ENCODE data around the gene TMEM52. TPM values are rescaled to one million over a fixed set of nuclear protein-coding genes. Genes with fewer than 3 reads are reported as not detected.

The TMEM52 gene
- total RNA-seq, 3 donors from 2014 or later (not counting 1 experiment from before 2014, with no cell fraction given): 0.41 TPM; not detected in 2

- no peak overlapping the region for H3K27ac ChIP-seq (ENCODE audit: low read length)
- 96% methylated on average over 16 of the region's 16 CpGs for WGBS (ENCODE audit: insufficient coverage)
- intact Hi-C loops (cut with micrococcal nuclease): no loop called here
- H3K36me3 ChIP-seq (ENCODE audit: control insufficient read depth, insufficient read depth, low read length): no peaks in the 10 kb centered on the region
- Mint-ChIP-seq H3K4me1 (peaks cover 0 to 7% of the 10 kb centered on the region in 2 donors), H3K27me3 (ENCODE audit: low read depth in 2 of 2) (no peaks in the 10 kb centered on the region), H3K36me3 (no peaks in the 10 kb centered on the region), H3K9me3 (no peaks in the 10 kb centered on the region), H3K27ac (no peak overlapping the region), H3K4me3 (no peak overlapping the region)
- no peak for TF ChIP-seq CTCF (IDR thresholded peaks at IDR 0.05)
- peaks cover 22% of the 10 kb centered on the region for H3K4me1 ChIP-seq (ENCODE audit: control insufficient read depth, insufficient read depth, low read length)
- H3K9me3 ChIP-seq (ENCODE audit: control insufficient read depth, insufficient read depth, low read length): no peaks in the 10 kb centered on the region
- ATAC-seq: no peak
- H3K4me3 ChIP-seq (ENCODE audit: low read length): no peak overlapping the region
- no peak for DNase-seq
- no peaks in the 10 kb centered on the region for H3K27me3 ChIP-seq (ENCODE audit: control insufficient read depth, insufficient read depth, low read length)
Measured at GRCh38 chr1:1921901-1922701, 3.0 kb upstream of the TMEM52 start.

DNA sequence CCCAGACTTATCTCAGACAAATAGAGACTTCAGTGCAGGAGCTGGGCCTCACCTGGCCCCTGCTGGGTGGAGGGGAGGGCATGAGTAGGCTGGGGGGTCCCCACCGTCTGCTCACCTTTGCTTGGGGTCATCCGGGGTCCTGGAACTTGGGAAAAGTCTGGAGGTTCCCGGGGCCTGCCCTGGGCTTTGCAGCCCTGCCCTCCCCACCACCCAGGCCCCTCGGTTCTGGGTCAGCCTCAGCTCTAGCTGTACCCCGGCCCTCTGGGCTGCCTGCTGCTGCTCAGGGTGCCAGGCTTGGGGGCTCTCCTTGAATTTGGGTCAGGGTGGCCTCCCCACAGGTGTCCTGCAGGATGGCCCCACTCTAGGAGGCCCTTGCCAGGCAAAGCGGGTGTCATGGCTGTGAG lies 2.4 kb upstream of the TMEM52 start:
- H3K36me3 Mint-ChIP-seq: no peaks in the 10 kb centered on the region
- H3K27ac Mint-ChIP-seq: no peak overlapping the region
- DNase-seq (no peak), ATAC-seq (no peak)
- Histone ChIP-seq H3K27ac (ENCODE audit: low read length) (no peak overlapping the region), H3K4me3 (ENCODE audit: low read length) (no peak overlapping the region), H3K27me3 (ENCODE audit: control insufficient read depth, insufficient read depth, low read length) (no peaks in the 10 kb centered on the region), H3K36me3 (ENCODE audit: control insufficient read depth, insufficient read depth, low read length) (no peaks in the 10 kb centered on the region), H3K9me3 (ENCODE audit: control insufficient read depth, insufficient read depth, low read length) (no peaks in the 10 kb centered on the region), H3K4me1 (ENCODE audit: control insufficient read depth, insufficient read depth, low read length) (peaks cover 22% of the 10 kb centered on the region)
- no peaks in the 10 kb centered on the region for H3K9me3 Mint-ChIP-seq
- no peak overlapping the region for H3K4me3 Mint-ChIP-seq
- 92% methylated on average over 6 of the region's 6 CpGs for WGBS (ENCODE audit: insufficient coverage)
- peaks cover 0 to 7% of the 10 kb centered on the region in 2 donors for H3K4me1 Mint-ChIP-seq
- no peak for TF ChIP-seq CTCF (IDR thresholded peaks at IDR 0.05)
- H3K27me3 Mint-ChIP-seq (ENCODE audit: low read depth in 2 of 2): no peaks in the 10 kb centered on the region
- intact Hi-C loops (cut with micrococcal nuclease): no loop called here

- H3K27ac ChIP-seq (ENCODE audit: low read length): no peak overlapping the region
- Mint-ChIP-seq H3K27ac (peak overlapping the region in 1 of 2 donors; percentile 44), H3K4me3 (peak overlapping the region; percentile 13), H3K4me1 (peaks cover 0 to 7% of the 10 kb centered on the region in 2 donors), H3K36me3 (no peaks in the 10 kb centered on the region), H3K9me3 (no peaks in the 10 kb centered on the region), H3K27me3 (ENCODE audit: low read depth in 2 of 2) (no peaks in the 10 kb centered on the region)
- H3K36me3 ChIP-seq (ENCODE audit: control insufficient read depth, insufficient read depth, low read length): no peaks in the 10 kb centered on the region
- DNase-seq (no peak), ATAC-seq (no peak)
- intact Hi-C loops (cut with micrococcal nuclease): no loop called here
- peaks cover 22% of the 10 kb centered on the region for H3K4me1 ChIP-seq (ENCODE audit: control insufficient read depth, insufficient read depth, low read length)
- no peak overlapping the region for H3K4me3 ChIP-seq (ENCODE audit: low read length)
- WGBS (ENCODE audit: insufficient coverage): 89% methylated on average over 27 of the region's 27 CpGs
- TF ChIP-seq CTCF (IDR thresholded peaks at IDR 0.05): no peak
- no peaks in the 10 kb centered on the region for H3K9me3 ChIP-seq (ENCODE audit: control insufficient read depth, insufficient read depth, low read length)
- no peaks in the 10 kb centered on the region for H3K27me3 ChIP-seq (ENCODE audit: control insufficient read depth, insufficient read depth, low read length)
Measured at GRCh38 chr1:1920608-1921458, 1.8 kb upstream of the TMEM52 start.

Measured in natural killer cell (primary cell).